Stimulated activated CD8-positive, alpha-beta memory T cell treated with anti-CD3 and anti-CD28 coated beads, Interleukin-7, amount 100 ng/mL, for 24 hours (primary cell): ENCODE measurements around the gene LHX8.
"Not testable (repeated sequence)": the region's sequence is repeated elsewhere in the genome, so short reads cannot be mapped to it uniquely, and the experiment has no call there.

Experiments
- DNase-seq: peaks from one replicate; pipeline ENCODE4 v3.0.0-alpha.2; 2020; ENCODE audit warnings: low read depth

Gene LHX8

GRCh38 chr1:75133750-75134646, at the start of gene LHX8:
Gene LHX8, plus strand, starts transcription at chr1:75134388. Its CDS starts 2,227 bp downstream, at chr1:75136615.
- DNase-seq = no peak

- DNase-seq = no peak
Observed at GRCh38 chr1:75085931-75086330, 48.3 kb upstream of the LHX8 start.

GRCh38 chr1:75087278-75087677, 46.9 kb upstream of the LHX8 start:
- DNase-seq = no peak

- no peak for DNase-seq
Observed at GRCh38 chr1:75092141-75092540, 42.0 kb upstream of the LHX8 start.

- DNase-seq = no peak
Observed at GRCh38 chr1:75097654-75098053, 36.5 kb upstream of the LHX8 start.

GRCh38 chr1:75099581-75099980, 34.6 kb upstream of the LHX8 start:
- DNase-seq = no peak

GRCh38 chr1:75100481-75101092, 33.6 kb upstream of the LHX8 start:
- DNase-seq = no peak

GRCh38 chr1:75112362-75112951, 21.7 kb upstream of the LHX8 start:
- DNase-seq = not testable (repeated sequence)

GRCh38 chr1:75115654-75116053, 18.5 kb upstream of the LHX8 start:
- no peak for DNase-seq

- no peak for DNase-seq
Observed at GRCh38 chr1:75123756-75124155, 10.4 kb upstream of the LHX8 start.

- no peak for DNase-seq
Observed at GRCh38 chr1:75124510-75124909, 9.7 kb upstream of the LHX8 start.

GRCh38 chr1:75125161-75125726, 8.9 kb upstream of the LHX8 start:
- no peak for DNase-seq

- no peak for DNase-seq
Observed at GRCh38 chr1:75126611-75127101, 7.5 kb upstream of the LHX8 start.

GRCh38 chr1:75127916-75128717, 6.1 kb upstream of the LHX8 start:
- DNase-seq = no peak

- no peak for DNase-seq
Observed at GRCh38 chr1:75129660-75129982, 4.6 kb upstream of the LHX8 start.

GRCh38 chr1:75129983-75130789, 4.0 kb upstream of the LHX8 start:
- DNase-seq = no peak

GRCh38 chr1:75130865-75131564, 3.2 kb upstream of the LHX8 start:
- DNase-seq = no peak

GRCh38 chr1:75131565-75132241, 2.5 kb upstream of the LHX8 start:
- DNase-seq = no peak

GRCh38 chr1:75132242-75132811, 1.9 kb upstream of the LHX8 start:
- DNase-seq = no peak
